Kidney (tissue), 22 donors: ENCODE results near the gene CCDC70. TPM values are rescaled to one million over a fixed set of nuclear protein-coding genes. Genes with fewer than 3 reads are reported as not detected.

Source experiments
- DNase-seq, 5 donors: peaks; one replicate each; pipeline ENCODE4 v3.0.0-alpha.2; 2013 to 2020
- FAIRE-seq: peaks from 2 replicates; lab custom pipeline; 2012; peaks lifted over from hg19 to GRCh38; lab: Jason Lieb, UNC
- H3K27ac ChIP-seq, 2 donors: one replicate each; pipeline ENCODE4 v1.7.0; 2013; ENCODE audit warnings: low read depth in 2 of 2, low read length in 2 of 2, inconsistent platforms in 1 of 2
- H3K27me3 ChIP-seq: one replicate; pipeline ENCODE4 v1.7.1; 2013; ENCODE audit warnings: low read length, inconsistent platforms; ENCODE audit not compliant: control insufficient read depth, insufficient read depth
- H3K36me3 ChIP-seq, 3 donors: one replicate each; pipeline versions ENCODE4 v1.7.0 to v1.7.1; 2013; ENCODE audit warnings: low read length in 3 of 3, control low read depth in 1 of 3, inconsistent platforms in 1 of 3; ENCODE audit not compliant: insufficient read depth in 3 of 3, control insufficient read depth in 2 of 3
- H3K4me1 ChIP-seq, 3 donors: one replicate each; pipeline versions ENCODE4 v1.7.0 to v1.7.1; 2013; ENCODE audit warnings: low read length in 3 of 3, inconsistent platforms in 1 of 3, low read depth in 1 of 3; ENCODE audit not compliant: control insufficient read depth in 2 of 3, insufficient read depth in 2 of 3
- H3K4me3 ChIP-seq, 3 donors: one replicate each; pipeline versions ENCODE4 v1.7.0 to v1.8.1; 2013; ENCODE audit warnings: low read length in 3 of 3, control low read depth in 1 of 3, inconsistent platforms in 1 of 3
- H3K9ac ChIP-seq, 3 donors: one replicate each; pipeline versions ENCODE4 v1.7.0 to v1.7.1; 2013; ENCODE audit warnings: low read length in 3 of 3, control low read depth in 1 of 3, inconsistent platforms in 1 of 3
- H3K9me3 ChIP-seq, 3 donors: one replicate each; pipeline versions ENCODE4 v1.7.0 to v1.7.1; 2013; ENCODE audit warnings: low read length in 3 of 3, control low read depth in 1 of 3, inconsistent platforms in 1 of 3; ENCODE audit not compliant: control insufficient read depth in 2 of 3, insufficient read depth in 1 of 3
- CTCF ChIP-seq: IDR thresholded peaks from 3 replicates; pipeline ENCODE4 v1.5.1; 2012; ENCODE audit warnings: mild to moderate bottlenecking, moderate library complexity, borderline replicate concordance; ENCODE audit not compliant: insufficient read depth; ENCODE audit errors: extremely low read depth
- intact Hi-C: fragments of 100-400 bp; cut with DNase I; formaldehyde crosslinking; loops from one replicate; pipeline ENCODE4 v1.11.1; 2022
- long read RNA-seq, 10 donors: library from polyadenylated mRNA in 1 of 10; unstranded in 1 of 10; transcript quantifications; one replicate each; pipeline ENCODE4 v2.0.0 and lab custom pipeline, GENCODE V29; 2021 to 2026
- polyA plus RNA-seq: library from polyadenylated mRNA; stranded (reverse); fragments of 350-450 nt; fragmentation: Illumina TruSeq; extraction: RNeasy Lipid Tissue Mini Kit (QIAGEN cat#74804); gene quantifications from one replicate; pipeline ENCODE4 v1.2.3, GENCODE V29; 2014; ENCODE audit warnings: low read depth, low replicate concordance; ENCODE audit not compliant: insufficient read depth
- total RNA-seq: library from RNA; stranded (reverse); fragmentation: NEBNext Ultra II Directional; extraction: Animal tissue kit (Norgen Biotek cat#: 25700); gene quantifications from one replicate; pipeline ENCODE4 v1.2.1, GENCODE V29; 2021
- donor health status: control.
- donor health status: control.
- donor health status: control.
- donor health status: control.
- donor health status: control.
- donor health status: DM: yes; HTN: yes; CAD: no.
- donor health status: Normal renal cell carcinoma (clear cell type).

CCDC70 gene
- total RNA-seq: not detected
- polyA plus RNA-seq: not detected
- long read RNA-seq, donor 1: 0 reads
- long read RNA-seq, donor 2: 0 reads
- long read RNA-seq, donor 3: 0 reads
- long read RNA-seq, donor 4: 0 reads
- long read RNA-seq, donor 5: 0 reads
- long read RNA-seq, donor 6: 0 reads
- long read RNA-seq, donor 7: 0 reads
- long read RNA-seq, donor 8: 0 reads
- long read RNA-seq, donor 9: 0 reads
- long read RNA-seq, donor 10: 0 reads

GRCh38 chr13:51861723-51862300 lies at the start of gene CCDC70:
Gene CCDC70 (plus strand): TSS chr13:51861969. CDS start chr13:51865412, 3,443 bp downstream.
- no peak for DNase-seq
- FAIRE-seq: no peak
- intact Hi-C loops: no loop called here

GRCh38 chr13:51814071-51814470 lies 47.7 kb upstream of the CCDC70 start:
- Histone ChIP-seq H3K4me1 (peaks cover 0 to 8% (median 5%) of the 10 kb centered on the region in 3 donors), H3K9me3 (no peaks in the 10 kb centered on the region), H3K9ac (no peak overlapping the region), H3K27ac (no peak overlapping the region), H3K27me3 (no peaks in the 10 kb centered on the region), H3K4me3 (no peak overlapping the region), H3K36me3 (no peaks in the 10 kb centered on the region)
- FAIRE-seq (no peak), DNase-seq (no peak)
- TF ChIP-seq CTCF: no peak
- intact Hi-C loops: no loop called here

More at GRCh38 chr13:51861723-51862300, at the start of gene CCDC70:
- no peak within 1 kb of the TSS for H3K27ac ChIP-seq
- no peaks in the 10 kb centered on the region for H3K27me3 ChIP-seq
- no peaks in the 10 kb centered on the region for H3K4me1 ChIP-seq
- H3K9me3 ChIP-seq: no peaks in the 10 kb centered on the region
- no peak for TF ChIP-seq CTCF
- H3K9ac ChIP-seq: no peak within 1 kb of the TSS
- no peak within 1 kb of the TSS for H3K4me3 ChIP-seq
- H3K36me3 ChIP-seq: no peaks in the 10 kb centered on the region

GRCh38 chr13:51814825-51815650 lies 46.7 kb upstream of the CCDC70 start:
- TF ChIP-seq CTCF: peak; percentile 77
- H3K27me3 ChIP-seq: no peaks in the 10 kb centered on the region
- peak overlapping the region; percentile 1 to 64 (median 48) for H3K4me3 ChIP-seq
- intact Hi-C loops: no loop called here
- no peak for FAIRE-seq
- no peaks in the 10 kb centered on the region for H3K9me3 ChIP-seq
- peaks cover 0 to 8% (median 5%) of the 10 kb centered on the region in 3 donors for H3K4me1 ChIP-seq
- DNase-seq: peak in 4 of 5 donors; percentile 69 to 84 (median 77)
- H3K9ac ChIP-seq: peak overlapping the region in 1 of 3 donors; percentile 65
- no peak overlapping the region for H3K27ac ChIP-seq
- H3K36me3 ChIP-seq: no peaks in the 10 kb centered on the region
